ENCODE measurements around the gene STUB1. TPM values are rescaled to one million over a fixed set of nuclear protein-coding genes. Genes with fewer than 3 reads are reported as not detected.

Gene STUB1
- total RNA-seq, 3 donors from 2014 or later, result 117 to 136 (median 127) TPM

GRCh38 chr16:720447-720989 is 40.3 kb downstream of the STUB1 start:
- peaks cover 15% of the 10 kb centered on the region for H3K4me1 Mint-ChIP-seq (ENCODE audit: low read depth)
- peak; percentile 25 for DNase-seq
- peak; percentile 15 to 25 for ATAC-seq
- H3K4me3 Mint-ChIP-seq, result peak overlapping the region; percentile 81
- no peaks in the 10 kb centered on the region for H3K9me3 Mint-ChIP-seq
- H3K36me3 Mint-ChIP-seq (ENCODE audit: insufficient read depth), result no peaks in the 10 kb centered on the region
- H3K27me3 Mint-ChIP-seq (ENCODE audit: low read depth), result peaks cover 4% of the 10 kb centered on the region

- Mint-ChIP-seq H3K36me3 (ENCODE audit: insufficient read depth) (no peaks in the 10 kb centered on the region), H3K4me3 (peak within 1 kb of the TSS; percentile 81), H3K9me3 (no peaks in the 10 kb centered on the region), H3K4me1 (ENCODE audit: low read depth) (peaks cover 15% of the 10 kb centered on the region), H3K27me3 (ENCODE audit: low read depth) (peaks cover 4% of the 10 kb centered on the region)
- ATAC-seq, result peak; percentile 69 to 71
- DNase-seq, result peak; percentile 50
Measured at GRCh38 chr16:720990-721764, 41.0 kb downstream of the STUB1 start, which contains the start of gene ANTKMT. TSS of gene ANTKMT (plus strand) at chr16:721146. CDS start at chr16:721275, 129 bp downstream.

GRCh38 chr16:721765-722540 is 41.7 kb downstream of the STUB1 start:
- DNase-seq, result no peak
- Mint-ChIP-seq H3K36me3 (ENCODE audit: insufficient read depth) (no peaks in the 10 kb centered on the region), H3K27me3 (ENCODE audit: low read depth) (no peaks in the 10 kb centered on the region), H3K4me1 (ENCODE audit: low read depth) (peaks cover 19% of the 10 kb centered on the region), H3K9me3 (no peaks in the 10 kb centered on the region), H3K4me3 (peak overlapping the region; percentile 69)
- ATAC-seq, result no peak

GRCh38 chr16:722835-723633 is 42.8 kb downstream of the STUB1 start:
- peaks cover 19% of the 10 kb centered on the region for H3K4me1 Mint-ChIP-seq (ENCODE audit: low read depth)
- H3K36me3 Mint-ChIP-seq (ENCODE audit: insufficient read depth), result no peaks in the 10 kb centered on the region
- H3K4me3 Mint-ChIP-seq, result no peak overlapping the region
- H3K27me3 Mint-ChIP-seq (ENCODE audit: low read depth), result no peaks in the 10 kb centered on the region
- ATAC-seq (no peak), DNase-seq (no peak)
- no peaks in the 10 kb centered on the region for H3K9me3 Mint-ChIP-seq

- Mint-ChIP-seq H3K27me3 (ENCODE audit: low read depth) (no peaks in the 10 kb centered on the region), H3K4me3 (no peak overlapping the region), H3K36me3 (ENCODE audit: insufficient read depth) (no peaks in the 10 kb centered on the region), H3K9me3 (no peaks in the 10 kb centered on the region), H3K4me1 (ENCODE audit: low read depth) (peaks cover 19% of the 10 kb centered on the region)
- DNase-seq (no peak), ATAC-seq (no peak)
Measured at GRCh38 chr16:723695-724094, 43.5 kb downstream of the STUB1 start.

GRCh38 chr16:724188-725040 is 44.2 kb downstream of the STUB1 start:
- H3K4me1 Mint-ChIP-seq (ENCODE audit: low read depth), result peaks cover 16% of the 10 kb centered on the region
- H3K27me3 Mint-ChIP-seq (ENCODE audit: low read depth), result no peaks in the 10 kb centered on the region
- no peak for ATAC-seq
- no peak overlapping the region for H3K4me3 Mint-ChIP-seq
- H3K9me3 Mint-ChIP-seq, result no peaks in the 10 kb centered on the region
- DNase-seq, result no peak
- no peaks in the 10 kb centered on the region for H3K36me3 Mint-ChIP-seq (ENCODE audit: insufficient read depth)

- H3K27me3 Mint-ChIP-seq (ENCODE audit: low read depth), result no peaks in the 10 kb centered on the region
- H3K9me3 Mint-ChIP-seq, result no peaks in the 10 kb centered on the region
- no peak for ATAC-seq
Measured at GRCh38 chr16:725041-725376, 44.8 kb downstream of the STUB1 start.

GRCh38 chr16:725463-726187 is 45.4 kb downstream of the STUB1 start:
- H3K27me3 Mint-ChIP-seq (ENCODE audit: low read depth), result no peaks in the 10 kb centered on the region
- peaks cover 10% of the 10 kb centered on the region for H3K4me1 Mint-ChIP-seq (ENCODE audit: low read depth)
- no peak for ATAC-seq
- H3K4me3 Mint-ChIP-seq, result peak overlapping the region; percentile 13
- no peak for DNase-seq
- no peaks in the 10 kb centered on the region for H3K9me3 Mint-ChIP-seq
- no peaks in the 10 kb centered on the region for H3K36me3 Mint-ChIP-seq (ENCODE audit: insufficient read depth)

More at GRCh38 chr16:725041-725376, 44.8 kb downstream of the STUB1 start:
- H3K4me1 Mint-ChIP-seq (ENCODE audit: low read depth), result peaks cover 13% of the 10 kb centered on the region
- H3K4me3 Mint-ChIP-seq, result no peak overlapping the region
- H3K36me3 Mint-ChIP-seq (ENCODE audit: insufficient read depth), result no peaks in the 10 kb centered on the region
- no peak for DNase-seq

GRCh38 chr16:726188-726437 is 45.9 kb downstream of the STUB1 start:
- no peak for ATAC-seq
- H3K36me3 Mint-ChIP-seq (ENCODE audit: insufficient read depth), result no peaks in the 10 kb centered on the region
- H3K27me3 Mint-ChIP-seq (ENCODE audit: low read depth), result no peaks in the 10 kb centered on the region
- peak overlapping the region; percentile 72 for H3K4me3 Mint-ChIP-seq
- H3K4me1 Mint-ChIP-seq (ENCODE audit: low read depth), result peaks cover 10% of the 10 kb centered on the region
- H3K9me3 Mint-ChIP-seq, result no peaks in the 10 kb centered on the region
- DNase-seq, result no peak

- ATAC-seq (peak; percentile 18 to 23), DNase-seq (peak; percentile 47)
- no peaks in the 10 kb centered on the region for H3K9me3 Mint-ChIP-seq
- H3K36me3 Mint-ChIP-seq (ENCODE audit: insufficient read depth), result no peaks in the 10 kb centered on the region
- no peaks in the 10 kb centered on the region for H3K27me3 Mint-ChIP-seq (ENCODE audit: low read depth)
- H3K4me1 Mint-ChIP-seq (ENCODE audit: low read depth), result peaks cover 10% of the 10 kb centered on the region
- peak within 1 kb of the TSS; percentile 72 for H3K4me3 Mint-ChIP-seq
Measured at GRCh38 chr16:726438-727290, 46.5 kb downstream of the STUB1 start, which contains the start of the genes CCDC78 and HAGHL. TSS of gene CCDC78 (minus strand) at chr16:726443. CDS start at chr16:726367, 76 bp downstream. TSS of gene HAGHL (plus strand) at chr16:727106. CDS start at chr16:727510, 404 bp downstream.

- DNase-seq (no peak), ATAC-seq (peak; percentile 18 to 32)
- peak overlapping the region; percentile 29 for H3K4me3 Mint-ChIP-seq
- H3K36me3 Mint-ChIP-seq (ENCODE audit: insufficient read depth), result no peaks in the 10 kb centered on the region
- no peaks in the 10 kb centered on the region for H3K27me3 Mint-ChIP-seq (ENCODE audit: low read depth)
- peaks cover 8% of the 10 kb centered on the region for H3K4me1 Mint-ChIP-seq (ENCODE audit: low read depth)
- no peaks in the 10 kb centered on the region for H3K9me3 Mint-ChIP-seq
Measured at GRCh38 chr16:727291-727977, 47.2 kb downstream of the STUB1 start.
